Measurements from ENCODE around the gene EDIL3.

DNA sequence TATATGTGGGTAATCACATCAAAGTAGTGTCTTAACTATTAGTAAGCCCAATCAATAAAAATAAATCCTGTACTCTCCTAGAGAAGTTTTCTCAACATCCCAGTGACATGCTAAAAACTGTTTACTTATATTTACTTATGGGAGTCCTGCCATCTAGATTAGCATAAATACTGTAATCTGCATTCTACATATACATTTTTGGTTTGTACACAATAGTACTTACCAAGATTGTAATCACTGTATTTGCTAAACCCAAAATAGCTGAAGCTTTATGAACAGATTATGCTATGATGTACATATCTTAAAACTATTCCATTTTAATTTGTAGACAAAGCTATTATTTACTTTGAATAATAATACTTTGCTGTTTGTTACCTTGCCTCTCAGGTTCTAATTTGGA is 105.4 kb downstream of the EDIL3 start:
- no peak for TF ChIP-seq EZH2phosphoT487 (IDR thresholded peaks at IDR 0.05; ENCODE audit: borderline replicate concordance, low read depth, low read length)
- TF ChIP-seq, protein P1, sequence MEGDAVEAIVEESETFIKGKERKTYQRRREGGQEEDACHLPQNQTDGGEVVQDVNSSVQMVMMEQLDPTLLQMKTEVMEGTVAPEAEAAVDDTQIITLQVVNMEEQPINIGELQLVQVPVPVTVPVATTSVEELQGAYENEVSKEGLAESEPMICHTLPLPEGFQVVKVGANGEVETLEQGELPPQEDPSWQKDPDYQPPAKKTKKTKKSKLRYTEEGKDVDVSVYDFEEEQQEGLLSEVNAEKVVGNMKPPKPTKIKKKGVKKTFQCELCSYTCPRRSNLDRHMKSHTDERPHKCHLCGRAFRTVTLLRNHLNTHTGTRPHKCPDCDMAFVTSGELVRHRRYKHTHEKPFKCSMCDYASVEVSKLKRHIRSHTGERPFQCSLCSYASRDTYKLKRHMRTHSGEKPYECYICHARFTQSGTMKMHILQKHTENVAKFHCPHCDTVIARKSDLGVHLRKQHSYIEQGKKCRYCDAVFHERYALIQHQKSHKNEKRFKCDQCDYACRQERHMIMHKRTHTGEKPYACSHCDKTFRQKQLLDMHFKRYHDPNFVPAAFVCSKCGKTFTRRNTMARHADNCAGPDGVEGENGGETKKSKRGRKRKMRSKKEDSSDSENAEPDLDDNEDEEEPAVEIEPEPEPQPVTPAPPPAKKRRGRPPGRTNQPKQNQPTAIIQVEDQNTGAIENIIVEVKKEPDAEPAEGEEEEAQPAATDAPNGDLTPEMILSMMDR (conservative IDR thresholded peaks at IDR 0.05; ENCODE audit: low read length): no peak
